GM12874 (cell line): ENCODE data around the gene C21orf58.

Experiments used
- TF ChIP-seq, protein P1 (sequence below): IDR thresholded peaks from 2 replicates; pipeline ENCODE4 v1.5.1; 2011; ENCODE audit warnings: low read depth, mild to moderate bottlenecking, control low read depth, low read length, moderate library complexity; ENCODE audit not compliant: insufficient read depth

The C21orf58 gene

DNA sequence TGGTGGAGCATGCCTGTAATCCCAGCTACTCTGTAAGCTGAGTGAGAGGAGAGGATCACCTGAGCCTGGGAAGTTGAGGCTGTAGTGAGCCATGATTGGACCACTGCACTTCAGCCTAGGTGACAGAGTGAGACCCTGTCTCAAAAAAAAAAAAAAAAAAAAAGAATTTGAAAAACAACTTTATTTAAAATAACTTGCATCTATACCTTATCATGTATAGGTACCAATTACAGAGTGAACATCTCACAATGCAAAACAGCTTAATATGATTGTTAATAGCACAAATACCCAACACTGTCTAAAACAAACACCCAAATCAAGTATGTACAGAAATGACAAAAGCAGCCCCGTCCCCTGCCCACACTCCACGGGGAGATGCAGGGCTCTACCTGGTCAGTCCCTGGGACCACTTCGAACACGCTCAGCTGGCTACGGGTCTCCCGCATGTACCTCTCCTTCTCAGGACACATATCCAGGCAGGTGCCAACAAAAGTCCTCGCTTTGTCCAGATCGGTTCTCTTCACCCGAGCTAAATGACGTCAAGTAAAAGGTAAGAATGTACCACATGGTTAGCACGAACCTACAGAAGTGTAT lies 48.8 kb downstream of the C21orf58 start:
- TF ChIP-seq, protein P1, sequence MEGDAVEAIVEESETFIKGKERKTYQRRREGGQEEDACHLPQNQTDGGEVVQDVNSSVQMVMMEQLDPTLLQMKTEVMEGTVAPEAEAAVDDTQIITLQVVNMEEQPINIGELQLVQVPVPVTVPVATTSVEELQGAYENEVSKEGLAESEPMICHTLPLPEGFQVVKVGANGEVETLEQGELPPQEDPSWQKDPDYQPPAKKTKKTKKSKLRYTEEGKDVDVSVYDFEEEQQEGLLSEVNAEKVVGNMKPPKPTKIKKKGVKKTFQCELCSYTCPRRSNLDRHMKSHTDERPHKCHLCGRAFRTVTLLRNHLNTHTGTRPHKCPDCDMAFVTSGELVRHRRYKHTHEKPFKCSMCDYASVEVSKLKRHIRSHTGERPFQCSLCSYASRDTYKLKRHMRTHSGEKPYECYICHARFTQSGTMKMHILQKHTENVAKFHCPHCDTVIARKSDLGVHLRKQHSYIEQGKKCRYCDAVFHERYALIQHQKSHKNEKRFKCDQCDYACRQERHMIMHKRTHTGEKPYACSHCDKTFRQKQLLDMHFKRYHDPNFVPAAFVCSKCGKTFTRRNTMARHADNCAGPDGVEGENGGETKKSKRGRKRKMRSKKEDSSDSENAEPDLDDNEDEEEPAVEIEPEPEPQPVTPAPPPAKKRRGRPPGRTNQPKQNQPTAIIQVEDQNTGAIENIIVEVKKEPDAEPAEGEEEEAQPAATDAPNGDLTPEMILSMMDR: no peak

DNA sequence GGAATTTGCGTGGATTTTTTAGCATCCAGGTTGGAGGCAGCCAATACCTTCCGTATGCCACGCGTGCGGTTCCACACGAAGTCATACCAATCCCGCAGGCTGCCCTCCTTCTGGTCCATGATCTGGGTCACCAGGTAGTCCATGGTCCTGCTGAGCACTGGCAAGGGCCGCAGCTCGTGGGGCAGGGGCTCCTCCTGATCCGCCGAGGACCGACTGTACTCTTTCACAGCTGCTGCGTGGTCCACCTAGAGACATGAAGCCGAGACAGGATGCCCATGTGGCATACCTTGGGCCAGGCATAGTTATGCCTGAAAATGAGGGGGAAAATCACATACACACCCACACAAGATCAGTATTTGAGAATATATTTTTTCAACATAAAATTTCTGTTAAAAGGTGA lies 50.3 kb downstream of the C21orf58 start:
- TF ChIP-seq, protein P1: no peak

DNA sequence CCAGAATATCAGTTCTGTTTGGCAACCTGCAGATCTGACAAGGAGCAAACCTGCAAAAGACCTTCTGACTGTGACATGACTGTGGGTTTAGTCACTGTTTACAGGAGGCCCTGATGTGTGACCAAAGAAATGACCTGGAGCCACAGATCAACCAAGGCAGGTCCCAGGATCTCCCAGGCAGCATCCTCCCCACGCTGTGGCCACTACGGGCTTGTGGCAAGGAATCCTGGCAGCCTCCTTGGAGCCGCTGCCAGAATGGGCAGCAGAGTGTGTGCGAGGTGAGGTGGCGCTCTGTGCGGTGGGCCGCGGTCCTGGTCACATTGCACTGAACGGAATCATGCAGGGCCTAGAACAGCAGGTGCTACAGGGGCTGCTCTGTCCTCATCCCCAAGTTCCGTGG lies 54.2 kb downstream of the C21orf58 start:
- TF ChIP-seq, protein P1: no peak

DNA sequence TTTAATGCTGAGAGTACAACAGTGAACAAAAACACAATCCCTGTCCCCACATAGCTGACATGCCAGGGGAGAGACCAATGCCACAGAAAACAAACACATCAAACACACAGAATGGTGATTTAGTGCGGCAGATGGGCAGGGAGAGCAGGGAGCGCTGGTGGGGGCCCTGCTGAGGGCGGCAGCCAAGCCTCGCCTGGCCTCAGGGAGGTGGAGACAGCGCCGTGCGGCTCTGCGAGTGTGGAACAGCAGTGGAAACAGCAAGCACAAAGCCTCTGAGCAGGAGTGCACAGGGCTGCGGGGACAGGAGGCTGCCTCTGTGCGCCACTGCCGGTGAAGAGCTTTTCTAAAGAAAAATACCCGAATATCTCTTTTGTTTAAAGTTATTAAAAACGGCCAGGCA lies 55.3 kb downstream of the C21orf58 start:
- TF ChIP-seq, protein P1: no peak

DNA sequence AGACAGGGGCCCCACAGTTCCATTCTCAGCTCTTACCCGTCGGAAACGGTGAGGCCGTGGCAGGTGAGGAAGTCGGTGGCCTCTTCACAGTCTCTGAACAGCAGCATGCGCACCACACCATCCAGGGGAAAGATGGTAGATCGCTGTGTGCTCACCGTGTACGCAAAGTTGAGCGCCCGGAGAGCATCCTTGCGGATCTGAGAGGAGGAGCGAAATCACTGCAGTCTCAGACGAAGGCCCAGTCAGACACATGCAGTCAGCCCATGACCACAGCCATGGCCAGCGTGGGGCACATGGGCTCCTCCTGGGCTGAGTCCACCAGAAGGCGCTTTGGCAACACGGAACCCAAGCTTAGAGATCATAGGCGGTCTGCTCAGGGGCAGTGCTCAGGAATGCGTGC lies 56.7 kb downstream of the C21orf58 start:
- TF ChIP-seq, protein P1: no peak

DNA sequence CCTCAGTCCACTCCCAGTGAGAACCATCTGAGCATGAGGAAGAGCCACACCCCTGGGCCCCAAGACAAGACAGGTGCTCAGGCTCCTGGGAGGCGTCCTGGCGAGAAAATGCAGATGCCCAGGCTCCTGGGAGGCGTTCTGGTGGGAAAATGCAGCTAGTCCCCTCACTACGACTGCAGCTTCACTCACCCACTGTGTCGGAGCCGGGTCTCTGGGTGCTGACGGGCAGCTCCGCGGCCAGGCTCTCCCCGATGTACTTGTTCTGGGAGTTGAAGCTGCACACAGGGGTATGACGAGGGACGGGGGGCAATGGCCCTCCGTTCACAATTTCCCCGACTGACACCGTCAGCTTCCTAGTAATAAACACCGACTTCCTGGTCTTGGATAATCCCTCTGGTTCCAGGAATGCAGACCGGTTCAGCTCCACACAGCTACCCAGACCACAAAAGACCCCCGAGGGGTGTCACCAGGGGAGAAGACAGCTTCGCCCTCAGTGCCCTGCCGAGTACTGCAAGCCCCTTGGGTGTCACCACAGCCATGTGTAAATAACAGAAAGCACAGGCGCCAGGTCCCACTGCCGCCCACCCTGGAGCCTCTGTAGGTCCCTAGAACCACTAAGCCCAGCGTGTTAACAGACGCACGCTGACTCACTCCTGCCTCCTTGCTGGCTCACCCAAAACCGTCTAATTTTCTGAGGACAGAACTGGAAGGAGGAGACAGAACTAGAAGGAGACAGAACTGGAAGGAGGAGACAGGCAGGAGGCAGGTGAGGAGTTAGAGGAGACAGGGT lies 57.7 kb downstream of the C21orf58 start:
- TF ChIP-seq, protein P1: no peak

DNA sequence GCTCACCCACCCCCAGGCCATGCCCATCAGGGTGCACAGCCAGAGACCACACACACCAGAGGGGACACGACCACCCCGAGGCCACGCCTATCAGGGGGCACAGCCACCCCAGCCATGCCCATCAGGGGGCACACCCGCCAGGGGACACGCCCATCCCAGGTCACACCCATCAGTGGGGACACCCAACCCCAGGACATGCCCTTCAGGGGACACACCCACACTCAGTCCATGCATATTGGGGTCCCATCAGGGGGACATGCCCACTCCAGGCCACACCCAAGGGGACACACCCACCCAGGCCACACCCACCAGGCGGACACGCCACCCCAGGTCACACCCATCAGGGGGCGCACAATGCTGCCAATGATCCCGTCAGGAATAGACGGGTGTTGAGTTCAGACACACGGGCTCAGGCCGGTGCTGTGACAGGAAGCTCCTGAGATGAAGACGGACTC lies 59.0 kb downstream of the C21orf58 start:
- TF ChIP-seq, protein P1: no peak
